GM12891 (cell line): ENCODE data around the gene SARDH.

Experiments used
- POLR2A ChIP-seq: IDR thresholded peaks from 2 replicates; pipeline ENCODE4 v1.6.1; 2011; ENCODE audit warnings: low read depth, low read length, control low read depth
- POLR2AphosphoS5 ChIP-seq: IDR thresholded peaks from 2 replicates; pipeline ENCODE4 v1.6.1; 2011; ENCODE audit warnings: low read depth, low read length, control low read depth
- POU2F2 ChIP-seq: IDR thresholded peaks from 2 replicates; pipeline ENCODE4 v1.6.1; 2011; ENCODE audit warnings: low read depth, mild to moderate bottlenecking, control low read depth, low read length, moderate library complexity
- SPI1 ChIP-seq: IDR thresholded peaks from 2 replicates; pipeline ENCODE4 v1.6.1; 2011; ENCODE audit warnings: low read depth, low read length, control low read depth
- TAF1 ChIP-seq: IDR thresholded peaks from 2 replicates; pipeline ENCODE4 v1.6.1; 2011; ENCODE audit warnings: low read depth, low read length, control low read depth

GRCh38 chr9:133684121-133684935 lies 53.8 kb downstream of the SARDH start:
- TF ChIP-seq POLR2A = no peak
- no peak for TF ChIP-seq SPI1
- TF ChIP-seq POLR2AphosphoS5 = no peak
- no peak for TF ChIP-seq TAF1
- no peak for TF ChIP-seq POU2F2
